Measurements from ENCODE around the gene KEL.

KEL gene

GRCh38 chr7:142961595-142961972, 579 bp downstream of the KEL start:
- DNase-seq: no peak

- DNase-seq: no peak
Observed at GRCh38 chr7:142960955-142961512, 1.1 kb downstream of the KEL start.

GRCh38 chr7:142959202-142959601, 3.0 kb downstream of the KEL start:
- DNase-seq: no peak

- DNase-seq: no peak
Observed at GRCh38 chr7:142957723-142958122, 4.4 kb downstream of the KEL start.

GRCh38 chr7:142956951-142957623, 5.1 kb downstream of the KEL start:
- no peak for DNase-seq

- DNase-seq: no peak
Observed at GRCh38 chr7:142954680-142955268, 7.4 kb downstream of the KEL start.

- no peak for DNase-seq
Observed at GRCh38 chr7:142950235-142950634, 11.9 kb downstream of the KEL start.

- DNase-seq: no peak
Observed at GRCh38 chr7:142948603-142949002, 13.6 kb downstream of the KEL start.

- DNase-seq: no peak
Observed at GRCh38 chr7:142945001-142945400, 17.2 kb downstream of the KEL start.

- no peak for DNase-seq
Observed at GRCh38 chr7:142943706-142944268, 18.4 kb downstream of the KEL start.

- DNase-seq: no peak
Observed at GRCh38 chr7:142942746-142943145, 19.4 kb downstream of the KEL start.

- DNase-seq: no peak
Observed at GRCh38 chr7:142941541-142941940, 20.6 kb downstream of the KEL start.

- DNase-seq: no peak
Observed at GRCh38 chr7:142940966-142941535, 21.1 kb downstream of the KEL start.

- no peak for DNase-seq
Observed at GRCh38 chr7:142939226-142939910, 22.8 kb downstream of the KEL start, which contains the start of gene LLCFC1. Gene LLCFC1, plus strand, starts transcription at chr7:142939484. Its CDS starts 138 bp downstream, at chr7:142939622.

GRCh38 chr7:142938611-142939010, 23.6 kb downstream of the KEL start:
- DNase-seq: no peak

GRCh38 chr7:142935941-142936565, 26.1 kb downstream of the KEL start:
- DNase-seq: no peak

- no peak for DNase-seq
Observed at GRCh38 chr7:142934056-142934455, 28.1 kb downstream of the KEL start.

- no peak for DNase-seq
Observed at GRCh38 chr7:142933624-142934023, 28.5 kb downstream of the KEL start, which contains the start of gene TRPV5. Gene TRPV5, minus strand, starts transcription at chr7:142933746. Its CDS starts 287 bp downstream, at chr7:142933459.

GRCh38 chr7:142933092-142933475, 29.1 kb downstream of the KEL start:
- DNase-seq: no peak

GRCh38 chr7:142932386-142933091, 29.6 kb downstream of the KEL start:
- no peak for DNase-seq

GRCh38 chr7:142930126-142930730, 31.9 kb downstream of the KEL start:
- DNase-seq: no peak

- DNase-seq: no peak
Observed at GRCh38 chr7:142927949-142928348, 34.2 kb downstream of the KEL start.
